Coronary artery (tissue), 2 donors: Measurements from ENCODE around the gene ENPP6.
"Not testable (repeated sequence)": the region's sequence is repeated elsewhere in the genome, so short reads cannot be mapped to it uniquely, and the experiment has no call there.

Experiments used
- DNase-seq: peaks from one replicate; pipeline ENCODE4 v3.0.0-alpha.2; 2017; ENCODE audit warnings: low spot score
- H3K27ac ChIP-seq, 2 donors: fragments of 200-600 bp; sonication (generic); one replicate each; pipeline ENCODE4 v1.5.1; 2016 to 2019
- H3K4me3 ChIP-seq: fragments of 200-600 bp; sonication (generic); 2 replicates; pipeline ENCODE4 v1.5.1; 2016; ENCODE audit warnings: mild to moderate bottlenecking, moderate library complexity
- TF ChIP-seq, protein P1 (sequence below): fragments of 200-600 bp; sonication (generic); IDR thresholded peaks from one replicate; pipeline ENCODE4 v1.5.1; 2019; ENCODE audit warnings: antibody characterized with exemption

The ENPP6 gene

DNA sequence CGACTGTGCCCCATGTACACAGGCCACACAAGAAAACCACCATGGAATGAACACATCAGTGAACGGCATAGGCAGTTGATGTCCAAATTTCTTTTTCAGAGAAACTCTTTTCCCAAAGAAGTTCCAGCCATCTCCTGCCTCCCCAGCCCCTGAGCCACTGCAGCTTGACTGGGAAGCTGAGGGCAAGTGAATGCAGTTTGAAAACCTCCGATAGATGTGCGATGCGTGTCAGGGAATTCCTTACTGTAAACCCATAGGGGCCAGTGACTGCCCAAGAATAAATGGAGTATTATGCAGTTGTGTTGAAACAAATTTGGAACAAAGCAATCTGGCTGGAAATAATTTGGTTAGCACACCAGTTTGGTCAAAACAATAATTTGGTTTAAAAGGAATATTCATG lies 72.1 kb downstream of the ENPP6 start:
- Histone ChIP-seq H3K4me3 (no peak overlapping the region), H3K27ac (no peak overlapping the region)
- DNase-seq = no peak
- TF ChIP-seq, protein P1, sequence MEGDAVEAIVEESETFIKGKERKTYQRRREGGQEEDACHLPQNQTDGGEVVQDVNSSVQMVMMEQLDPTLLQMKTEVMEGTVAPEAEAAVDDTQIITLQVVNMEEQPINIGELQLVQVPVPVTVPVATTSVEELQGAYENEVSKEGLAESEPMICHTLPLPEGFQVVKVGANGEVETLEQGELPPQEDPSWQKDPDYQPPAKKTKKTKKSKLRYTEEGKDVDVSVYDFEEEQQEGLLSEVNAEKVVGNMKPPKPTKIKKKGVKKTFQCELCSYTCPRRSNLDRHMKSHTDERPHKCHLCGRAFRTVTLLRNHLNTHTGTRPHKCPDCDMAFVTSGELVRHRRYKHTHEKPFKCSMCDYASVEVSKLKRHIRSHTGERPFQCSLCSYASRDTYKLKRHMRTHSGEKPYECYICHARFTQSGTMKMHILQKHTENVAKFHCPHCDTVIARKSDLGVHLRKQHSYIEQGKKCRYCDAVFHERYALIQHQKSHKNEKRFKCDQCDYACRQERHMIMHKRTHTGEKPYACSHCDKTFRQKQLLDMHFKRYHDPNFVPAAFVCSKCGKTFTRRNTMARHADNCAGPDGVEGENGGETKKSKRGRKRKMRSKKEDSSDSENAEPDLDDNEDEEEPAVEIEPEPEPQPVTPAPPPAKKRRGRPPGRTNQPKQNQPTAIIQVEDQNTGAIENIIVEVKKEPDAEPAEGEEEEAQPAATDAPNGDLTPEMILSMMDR = no peak

DNA sequence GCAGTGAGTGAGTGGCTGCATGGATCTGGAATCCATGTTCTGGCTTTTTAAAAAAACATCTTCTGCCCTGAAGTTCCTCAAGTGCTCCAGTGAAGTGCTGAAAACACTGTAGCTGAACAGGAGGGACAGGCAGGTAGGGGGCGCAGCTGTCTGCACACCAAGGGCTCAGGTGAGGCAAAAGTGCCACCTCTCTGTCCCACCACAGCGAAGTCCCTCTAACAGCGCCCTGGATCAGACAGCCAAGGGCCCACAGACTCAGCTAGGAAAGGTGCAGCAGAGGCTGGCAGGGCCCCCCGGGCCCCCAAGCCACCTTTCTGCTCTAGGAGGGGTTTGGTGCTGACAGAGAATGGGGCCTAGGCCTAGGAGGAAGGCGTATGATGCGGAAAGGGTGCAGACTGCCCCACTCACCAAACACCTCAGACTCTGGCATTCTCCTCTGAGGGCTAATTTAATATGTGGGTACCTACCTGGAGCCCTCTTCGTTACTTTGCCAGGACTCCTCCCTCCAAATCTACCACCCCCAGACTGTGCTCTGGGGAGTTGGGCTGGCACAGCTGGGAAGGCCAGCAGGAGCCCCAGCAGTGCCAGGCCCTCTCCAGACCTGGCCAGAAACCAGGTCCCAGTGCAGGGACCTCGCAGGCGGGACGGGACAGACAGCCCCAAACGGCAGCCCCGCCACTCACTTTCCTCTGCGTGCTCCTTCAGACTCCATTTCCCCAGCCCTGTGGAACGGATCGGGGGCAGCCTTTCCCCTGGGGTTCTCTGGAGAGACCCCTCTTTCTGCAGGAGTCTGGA lies 73.7 kb downstream of the ENPP6 start:
- H3K4me3 ChIP-seq = no peak overlapping the region
- DNase-seq = no peak
- TF ChIP-seq, protein P1 = no peak
- H3K27ac ChIP-seq = no peak overlapping the region

DNA sequence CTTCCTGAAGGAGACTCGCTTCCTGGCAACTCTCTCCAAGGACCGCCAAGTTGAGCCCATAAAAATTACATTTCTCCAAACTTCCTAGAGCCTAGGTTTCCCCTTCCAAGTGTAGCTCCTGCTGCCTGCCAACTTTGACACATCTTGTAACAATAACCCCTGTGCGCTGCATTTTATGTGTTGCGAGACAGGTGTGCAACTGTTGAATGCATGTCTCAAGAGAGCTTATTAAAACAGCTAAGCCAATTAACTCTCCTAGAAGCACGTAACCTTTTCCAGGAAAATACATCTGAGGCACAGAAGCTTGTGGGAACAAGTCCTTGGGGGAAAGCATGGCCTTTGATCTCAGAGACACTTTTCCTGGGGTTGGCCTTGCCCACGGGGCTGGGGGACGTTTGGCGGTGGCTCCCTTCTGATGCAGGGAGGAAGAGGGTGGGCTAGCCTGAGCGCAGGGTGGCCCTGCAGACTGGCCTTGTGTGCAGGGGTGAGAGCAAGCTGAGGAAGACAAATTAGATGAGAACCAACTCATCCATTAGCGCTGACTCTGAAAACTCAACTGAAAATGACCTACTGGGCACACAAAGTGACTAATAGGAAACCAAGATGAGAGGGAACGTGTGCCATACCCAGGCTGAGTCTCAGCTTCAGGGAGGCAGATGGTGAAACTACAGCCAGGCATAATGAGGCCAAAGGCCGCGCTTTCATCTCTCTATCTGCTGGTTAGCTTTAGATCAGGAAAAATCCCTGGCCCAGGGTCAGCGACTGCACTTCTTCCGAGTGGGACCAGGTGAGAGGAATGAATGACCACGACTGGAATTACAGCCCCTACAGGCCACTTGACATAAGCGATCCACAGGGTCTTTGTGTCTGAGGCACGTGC lies 75.3 kb downstream of the ENPP6 start:
- H3K27ac ChIP-seq = no peak overlapping the region
- no peak for DNase-seq
- TF ChIP-seq, protein P1 = no peak
- H3K4me3 ChIP-seq = no peak overlapping the region

DNA sequence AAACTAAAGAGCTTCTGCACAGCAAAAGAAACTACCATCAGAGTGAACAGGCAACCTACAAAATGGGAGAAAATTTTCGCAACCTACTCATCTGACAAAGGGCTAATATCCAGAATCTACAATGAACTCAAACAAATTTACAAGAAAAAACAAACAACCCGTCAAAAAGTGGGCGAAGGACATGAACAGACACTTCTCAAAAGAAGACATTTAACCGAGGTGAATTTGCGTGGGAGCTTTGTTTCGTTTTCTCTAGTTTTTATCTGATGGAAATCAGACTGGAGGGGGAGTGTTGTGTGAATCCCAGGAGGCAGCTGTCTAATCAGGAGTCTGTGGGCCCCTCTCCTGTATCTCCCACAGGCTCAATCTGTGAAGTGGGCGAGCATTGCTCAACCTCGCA lies 76.8 kb downstream of the ENPP6 start:
- H3K27ac ChIP-seq, DNase-seq, H3K4me3 ChIP-seq: not testable (repeated sequence)

DNA sequence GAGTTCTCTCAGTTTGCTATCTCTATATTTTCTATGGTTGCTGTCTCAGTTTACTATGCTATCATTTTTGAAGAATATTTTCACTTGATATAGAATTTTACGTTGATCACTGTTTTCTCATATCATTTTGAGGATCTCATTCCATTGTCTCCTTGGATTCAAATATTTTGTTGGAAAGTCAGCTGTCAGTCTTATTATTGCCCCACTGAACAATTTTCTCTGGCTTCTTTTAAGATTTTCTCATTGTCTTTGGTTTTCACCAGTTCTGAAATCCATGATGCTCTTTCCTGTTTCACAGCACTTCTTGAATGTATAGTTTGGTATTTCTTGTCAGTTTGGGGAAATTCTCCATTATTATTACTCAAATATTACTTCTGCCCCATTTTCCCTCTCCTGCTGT lies 81.1 kb downstream of the ENPP6 start:
- TF ChIP-seq, protein P1 = no peak
- Histone ChIP-seq H3K27ac (no peak overlapping the region), H3K4me3 (no peak overlapping the region)
- no peak for DNase-seq

DNA sequence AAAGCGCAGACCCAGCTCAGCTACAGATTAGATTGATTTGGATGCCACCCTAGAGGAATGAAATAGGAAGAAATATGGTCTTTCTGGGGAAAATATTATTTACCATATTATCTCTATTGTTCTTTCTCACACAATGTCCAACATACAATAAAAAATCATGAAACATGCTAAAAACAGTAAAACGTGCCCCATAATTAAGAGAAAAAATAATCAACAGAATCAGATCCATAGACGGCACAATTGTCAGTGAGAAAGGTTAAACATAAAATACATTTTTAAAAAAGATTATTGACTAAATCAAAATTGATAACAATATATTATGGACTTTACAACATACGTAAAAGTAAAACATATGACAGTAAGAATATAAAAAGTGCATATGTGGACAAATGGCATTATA lies 90.9 kb downstream of the ENPP6 start:
- TF ChIP-seq, protein P1 = no peak
- Histone ChIP-seq H3K27ac (no peak overlapping the region), H3K4me3 (no peak overlapping the region)
- no peak for DNase-seq

DNA sequence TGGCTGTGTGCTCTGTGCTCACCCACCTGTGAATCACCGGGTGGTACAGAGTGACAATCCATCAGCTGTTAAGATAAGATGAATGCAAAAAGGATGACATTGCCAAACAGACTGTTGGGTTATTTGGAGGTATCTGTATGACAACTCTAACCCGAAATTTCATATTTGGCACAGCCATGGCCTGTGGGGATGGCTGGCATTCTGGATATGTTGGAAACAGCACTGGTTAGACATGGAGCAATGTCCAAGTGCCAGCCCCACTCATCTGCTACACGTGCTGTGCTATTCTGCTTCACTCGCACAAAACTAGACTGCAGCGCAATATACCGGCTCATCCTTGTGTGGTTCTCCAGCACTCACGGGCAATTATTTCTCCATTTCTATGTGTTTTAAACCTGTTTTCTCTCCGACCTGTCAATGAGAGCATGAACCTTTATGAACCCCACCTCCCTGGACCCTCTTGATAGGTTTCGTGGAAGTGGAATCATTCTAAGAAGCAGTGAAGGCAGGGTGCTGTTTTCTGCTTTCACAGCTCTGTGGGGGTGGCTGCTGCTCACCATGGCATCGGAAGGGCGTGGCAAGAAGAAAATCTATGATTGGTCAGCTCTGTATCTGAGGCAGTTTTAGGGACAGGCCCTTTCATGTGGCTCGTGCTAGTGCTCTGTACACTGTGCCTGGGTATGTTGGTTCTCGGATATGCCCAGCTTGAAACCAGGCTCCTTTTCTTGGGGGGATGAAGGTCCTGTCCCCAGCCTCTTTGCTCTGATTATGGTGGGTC lies 94.9 kb downstream of the ENPP6 start:
- TF ChIP-seq, protein P1 = no peak
- no peak for DNase-seq
- Histone ChIP-seq H3K4me3 (no peak overlapping the region), H3K27ac (no peak overlapping the region)
